ENCODE data around the gene SLC2A10.

The SLC2A10 gene

GRCh38 chr20:46777331-46777730 lies 67.9 kb downstream of the SLC2A10 start:
- H3K36me3 Mint-ChIP-seq = no peaks in the 10 kb centered on the region
- H3K4me3 Mint-ChIP-seq = no peak overlapping the region
- H3K9me3 Mint-ChIP-seq = no peaks in the 10 kb centered on the region
- peaks cover 10% of the 10 kb centered on the region for H3K27me3 Mint-ChIP-seq
- no peaks in the 10 kb centered on the region for H3K4me1 Mint-ChIP-seq
- H3K27ac Mint-ChIP-seq = no peak overlapping the region

GRCh38 chr20:46779831-46780230 lies 70.4 kb downstream of the SLC2A10 start:
- Mint-ChIP-seq H3K9me3 (no peaks in the 10 kb centered on the region), H3K27me3 (peaks cover 7% of the 10 kb centered on the region), H3K4me3 (no peak overlapping the region), H3K36me3 (no peaks in the 10 kb centered on the region), H3K27ac (no peak overlapping the region), H3K4me1 (no peaks in the 10 kb centered on the region)

- H3K4me1 Mint-ChIP-seq = no peaks in the 10 kb centered on the region
- no peaks in the 10 kb centered on the region for H3K9me3 Mint-ChIP-seq
- no peaks in the 10 kb centered on the region for H3K36me3 Mint-ChIP-seq
- no peak overlapping the region for H3K27ac Mint-ChIP-seq
- H3K4me3 Mint-ChIP-seq = no peak overlapping the region
- peaks cover 3% of the 10 kb centered on the region for H3K27me3 Mint-ChIP-seq
Measured at GRCh38 chr20:46784436-46785127, 75.1 kb downstream of the SLC2A10 start.

Measured in activated naive CD4-positive, alpha-beta T cell treated with anti-CD3 and anti-CD28 coated beads, Interleukin-2, amount 50 U/mL, for 24 hours (primary cell).